Right atrium auricular region (tissue), 2 donors: Measurements from ENCODE around the gene RAB7A. TPM values are rescaled to one million over a fixed set of nuclear protein-coding genes. Genes with fewer than 3 reads are reported as not detected.

Source experiments
- DNase-seq: peaks from one replicate; pipeline ENCODE4 v3.0.0-alpha.2; 2019; ENCODE audit warnings: low spot score
- H3K27ac ChIP-seq, 2 donors: fragments of 200-600 bp; sonication (generic); 1 replicate in 1 of 2; 2 replicates in 1 of 2; pipeline ENCODE4 v1.5.1; 2016 to 2019
- H3K27me3 ChIP-seq, 2 donors: fragments of 200-600 bp; sonication (generic); one replicate each; pipeline versions ENCODE4 v1.5.1 to v1.6.0; 2017 to 2019
- H3K36me3 ChIP-seq: fragments of 200-600 bp; sonication (generic); one replicate; pipeline ENCODE4 v1.5.1; 2016
- H3K4me1 ChIP-seq, 2 donors: fragments of 200-600 bp; sonication (generic); one replicate each; pipeline versions ENCODE4 v1.5.1 to v1.6.0; 2017 to 2019
- H3K4me3 ChIP-seq, 2 donors: fragments of 200-600 bp; sonication (generic); 1 replicate in 1 of 2; 2 replicates in 1 of 2; pipeline ENCODE4 v1.5.1; 2017 to 2019; ENCODE audit warnings: mild to moderate bottlenecking in 1 of 2, moderate library complexity in 1 of 2
- H3K9me3 ChIP-seq, 2 donors: fragments of 200-600 bp; sonication (generic); one replicate each; pipeline ENCODE4 v1.5.1; 2019
- CTCF ChIP-seq, 2 donors: fragments of 200-600 bp; sonication (generic); IDR thresholded peaks; one replicate each; pipeline ENCODE4 v1.5.1; 2019; ENCODE audit warnings: antibody characterized with exemption in 2 of 2
- total RNA-seq, 2 donors: library from RNA; depleted of rRNA; stranded (reverse); fragments of >200 nt; gene quantifications; one replicate each; pipeline ENCODE4 v1.1.0, GENCODE V29; 2016

The RAB7A gene
- total RNA-seq, 2 donors from 2014 or later, result 123 to 135 TPM

GRCh38 chr3:128808672-128809071 lies 82.7 kb downstream of the RAB7A start:
- Histone ChIP-seq H3K36me3 (peaks cover 49% of the 10 kb centered on the region), H3K4me1 (peaks cover 0 to 79% of the 10 kb centered on the region in 2 donors), H3K27ac (peak overlapping the region; percentile 79 to 86), H3K9me3 (no peaks in the 10 kb centered on the region), H3K4me3 (no peak overlapping the region), H3K27me3 (no peaks in the 10 kb centered on the region)
- no peak for DNase-seq
- TF ChIP-seq CTCF (IDR thresholded peaks at IDR 0.05), result no peak

GRCh38 chr3:128813097-128813496 lies 87.1 kb downstream of the RAB7A start:
- no peaks in the 10 kb centered on the region for H3K9me3 ChIP-seq
- DNase-seq, result no peak
- no peak for TF ChIP-seq CTCF (IDR thresholded peaks at IDR 0.05)

GRCh38 chr3:128814060-128814459 lies 88.1 kb downstream of the RAB7A start:
- TF ChIP-seq CTCF (IDR thresholded peaks at IDR 0.05), result no peak
- Histone ChIP-seq H3K36me3 (peaks cover 39% of the 10 kb centered on the region), H3K27me3 (no peaks in the 10 kb centered on the region), H3K9me3 (no peaks in the 10 kb centered on the region), H3K4me1 (peaks cover 0 to 54% of the 10 kb centered on the region in 2 donors), H3K27ac (peak overlapping the region; percentile 87 to 93), H3K4me3 (no peak overlapping the region)
- DNase-seq, result no peak

More at GRCh38 chr3:128813097-128813496, 87.1 kb downstream of the RAB7A start:
- Histone ChIP-seq H3K27ac (peak overlapping the region; percentile 87 to 93), H3K4me3 (no peak overlapping the region), H3K36me3 (peaks cover 35% of the 10 kb centered on the region), H3K4me1 (peaks cover 0 to 63% of the 10 kb centered on the region in 2 donors), H3K27me3 (no peaks in the 10 kb centered on the region)

GRCh38 chr3:128814519-128815317 lies 88.7 kb downstream of the RAB7A start:
- Histone ChIP-seq H3K9me3 (no peaks in the 10 kb centered on the region), H3K4me3 (no peak overlapping the region), H3K4me1 (peaks cover 0 to 47% of the 10 kb centered on the region in 2 donors), H3K27me3 (no peaks in the 10 kb centered on the region), H3K36me3 (peaks cover 39% of the 10 kb centered on the region), H3K27ac (peak overlapping the region; percentile 87 to 93)
- TF ChIP-seq CTCF (IDR thresholded peaks at IDR 0.05), result no peak
- no peak for DNase-seq

- Histone ChIP-seq H3K9me3 (no peaks in the 10 kb centered on the region), H3K4me1 (peaks cover 0 to 44% of the 10 kb centered on the region in 2 donors), H3K4me3 (no peak overlapping the region), H3K36me3 (peaks cover 35% of the 10 kb centered on the region), H3K27ac (peak overlapping the region; percentile 87 to 93), H3K27me3 (no peaks in the 10 kb centered on the region)
- no peak for TF ChIP-seq CTCF (IDR thresholded peaks at IDR 0.05)
- no peak for DNase-seq
Observed at GRCh38 chr3:128815318-128816064, 89.5 kb downstream of the RAB7A start.
